Mammary epithelial cell (primary cell): ENCODE results near the gene LMAN1L.

Experiments used
- CTCF ChIP-seq, 2 donors: IDR thresholded peaks in 1 of 2; conservative IDR thresholded peaks in 1 of 2; 2 replicates each; pipeline ENCODE4 v1.5.1; 2011 to 2012; ENCODE audit warnings: inconsistent platforms in 2 of 2, low read length in 2 of 2, mild to moderate bottlenecking in 2 of 2, control low read depth in 1 of 2, low read depth in 1 of 2; ENCODE audit not compliant: insufficient read depth in 1 of 2; ENCODE audit errors: extremely low read depth in 1 of 2
- EZH2 ChIP-seq: IDR thresholded peaks from 2 replicates; pipeline ENCODE4 v1.6.1; 2012; ENCODE audit warnings: low read length, inconsistent platforms, borderline replicate concordance

DNA sequence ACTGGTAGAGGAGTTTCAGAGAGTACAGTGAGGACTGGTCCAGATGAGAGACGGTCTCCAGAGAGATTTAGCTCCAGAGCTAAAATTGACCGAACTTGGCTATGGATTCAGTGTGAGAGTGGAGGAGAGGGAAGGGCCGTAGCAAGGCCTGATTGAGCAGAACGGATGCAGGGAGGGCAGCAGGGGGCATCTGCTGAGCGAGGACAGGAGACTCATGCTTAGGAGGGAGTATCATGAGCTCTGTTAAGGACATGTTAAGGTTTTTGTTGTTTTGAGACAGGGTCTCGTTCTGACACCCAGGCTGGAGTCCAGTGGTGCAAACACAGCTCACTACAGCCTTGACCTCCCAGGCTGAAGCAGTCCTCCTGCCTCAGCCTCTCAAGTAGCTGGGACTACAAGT lies 7.7 kb upstream of the LMAN1L start:
- no peak for TF ChIP-seq CTCF (conservative IDR thresholded peaks at IDR 0.05 in 1 of 2, IDR thresholded peaks at IDR 0.05 in 1 of 2; ENCODE audit: extremely low read depth in 1 of 2, insufficient read depth in 1 of 2, low read depth in 1 of 2, low read length in 2 of 2)
- no peak for TF ChIP-seq EZH2
